ENCODE results near the gene SLC7A5. TPM values are rescaled to one million over a fixed set of nuclear protein-coding genes. Genes with fewer than 3 reads are reported as not detected.
"Not testable (repeated sequence)": the region's sequence is repeated elsewhere in the genome, so short reads cannot be mapped to it uniquely, and the experiment has no call there.

Gene SLC7A5
- total RNA-seq, 2 donors from 2014 or later = 374 to 588 TPM

DNA sequence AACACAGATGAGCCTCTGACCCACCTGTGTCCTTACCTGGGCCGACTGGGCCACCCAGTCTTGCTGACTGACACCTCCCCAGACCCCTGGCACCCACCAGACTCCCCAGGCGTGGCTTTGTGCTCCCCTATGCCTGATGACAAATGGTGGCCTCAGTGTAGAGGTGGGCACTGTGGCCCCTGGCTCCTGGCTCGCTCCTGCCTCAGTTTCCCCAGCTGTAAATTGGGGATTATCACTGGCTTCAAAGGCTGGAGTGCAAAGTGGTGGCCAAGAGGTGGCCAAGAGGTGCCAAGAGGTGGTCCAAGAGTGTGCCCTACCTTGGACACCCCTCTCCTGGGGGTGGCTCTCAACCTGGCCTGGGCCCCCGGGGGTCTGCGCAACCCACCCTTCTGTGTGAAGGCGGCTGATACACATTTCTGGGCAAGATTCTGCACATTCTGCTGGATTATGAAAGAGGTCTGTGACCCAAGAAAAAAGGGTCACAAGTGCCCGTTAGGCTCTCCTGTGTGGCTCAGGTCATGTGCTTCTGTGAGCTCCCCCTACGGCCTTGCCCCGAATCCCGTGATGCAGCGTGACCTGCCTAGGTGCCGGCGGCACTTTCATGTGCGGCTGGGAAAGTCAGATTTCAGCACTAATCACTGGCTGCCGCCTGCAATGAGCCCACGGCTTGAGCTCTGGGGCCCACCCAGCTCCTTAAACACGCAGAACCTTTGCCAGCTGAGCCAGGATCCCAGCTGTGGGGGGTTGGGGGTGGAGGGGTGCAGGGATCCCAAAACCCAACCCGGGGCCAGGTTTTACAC, 7.8 kb downstream of the SLC7A5 start:
- not testable (repeated sequence) for H3K27ac Mint-ChIP-seq; H3K27me3 ChIP-seq (ENCODE audit: control insufficient read depth, insufficient read depth, low read length, poor library complexity, severe bottlenecking); H3K27ac ChIP-seq (ENCODE audit: low read depth, low read length); DNase-seq; H3K9me3 ChIP-seq (ENCODE audit: control insufficient read depth, low read length); H3K4me3 ChIP-seq (ENCODE audit: low read length); H3K9me3 Mint-ChIP-seq; H3K4me1 ChIP-seq (ENCODE audit: control insufficient read depth, insufficient read depth, low read length); H3K4me3 Mint-ChIP-seq
- Mint-ChIP-seq H3K4me1 (peaks cover 41% of the 10 kb centered on the region), H3K36me3 (ENCODE audit: low read depth) (peaks cover 65% of the 10 kb centered on the region), H3K27me3 (ENCODE audit: insufficient read depth) (peaks cover 78% of the 10 kb centered on the region)
- Histone ChIP-seq H3K36me3 (ENCODE audit: control insufficient read depth, insufficient read depth, low read length) (peaks cover 83% of the 10 kb centered on the region), H3K9ac (ENCODE audit: extremely low read depth, low read length, poor library complexity, severe bottlenecking) (peak overlapping the region; percentile 25)
- 91 to 96% methylated on average over 10 to 18 of the region's 18 CpGs for whole genome bisulfite sequencing, 2 experiments (ENCODE audit: insufficient coverage in 1 of 2, insufficient read length in 1 of 2)

DNA sequence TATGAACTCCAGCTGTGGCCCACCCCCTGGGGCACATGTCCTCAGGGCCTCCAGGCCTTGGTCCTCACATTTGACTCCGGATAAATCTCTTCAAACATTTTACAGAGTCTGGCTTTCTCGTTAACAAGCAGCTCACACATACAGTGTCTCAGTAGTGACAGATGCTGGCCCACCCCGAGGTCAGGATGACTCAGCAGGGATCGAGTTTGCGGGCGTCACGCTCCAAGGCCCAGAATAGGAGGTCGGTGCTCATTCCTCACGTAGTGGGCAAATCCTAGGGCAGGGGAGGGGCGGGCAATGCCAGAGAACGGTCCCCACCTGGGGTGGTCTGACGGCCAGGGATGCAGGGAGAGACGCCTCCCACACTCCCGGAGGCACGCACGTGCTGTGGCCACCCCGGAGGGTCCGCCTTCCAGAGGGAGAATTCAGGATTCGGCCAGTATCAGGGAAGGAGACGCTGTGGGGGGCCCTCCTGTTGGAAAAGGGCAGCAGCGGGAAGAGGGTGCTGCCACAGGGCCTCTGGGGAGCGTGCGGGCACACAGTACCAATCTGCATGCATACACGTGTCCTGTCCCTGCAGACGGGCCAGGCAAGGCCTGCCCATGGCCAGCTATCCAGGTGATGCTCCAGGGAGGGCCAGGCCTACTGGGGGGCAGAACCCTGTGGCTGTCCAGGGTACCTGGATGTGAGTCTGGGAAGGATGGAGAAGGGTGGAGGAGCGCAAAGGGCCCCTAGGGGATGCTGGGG, 8.6 kb downstream of the SLC7A5 start:
- peak overlapping the region; percentile 45 for H3K4me3 ChIP-seq (ENCODE audit: low read length)
- no peak overlapping the region for H3K4me3 Mint-ChIP-seq
- H3K36me3 Mint-ChIP-seq (ENCODE audit: low read depth) = peaks cover 59% of the 10 kb centered on the region
- H3K27me3 ChIP-seq (ENCODE audit: control insufficient read depth, insufficient read depth, low read length, poor library complexity, severe bottlenecking) = no peaks in the 10 kb centered on the region
- H3K27ac ChIP-seq (ENCODE audit: low read depth, low read length) = peak overlapping the region; percentile 68
- H3K4me1 Mint-ChIP-seq = peaks cover 36% of the 10 kb centered on the region
- peaks cover 84% of the 10 kb centered on the region for H3K36me3 ChIP-seq (ENCODE audit: control insufficient read depth, insufficient read depth, low read length)
- H3K9me3 ChIP-seq (ENCODE audit: control insufficient read depth, low read length) = no peaks in the 10 kb centered on the region
- no peak for DNase-seq
- peaks cover 72% of the 10 kb centered on the region for H3K27me3 Mint-ChIP-seq (ENCODE audit: insufficient read depth)
- H3K9ac ChIP-seq (ENCODE audit: extremely low read depth, low read length, poor library complexity, severe bottlenecking) = peak overlapping the region; percentile 15
- H3K9me3 Mint-ChIP-seq = no peaks in the 10 kb centered on the region
- TF ChIP-seq, protein P1, sequence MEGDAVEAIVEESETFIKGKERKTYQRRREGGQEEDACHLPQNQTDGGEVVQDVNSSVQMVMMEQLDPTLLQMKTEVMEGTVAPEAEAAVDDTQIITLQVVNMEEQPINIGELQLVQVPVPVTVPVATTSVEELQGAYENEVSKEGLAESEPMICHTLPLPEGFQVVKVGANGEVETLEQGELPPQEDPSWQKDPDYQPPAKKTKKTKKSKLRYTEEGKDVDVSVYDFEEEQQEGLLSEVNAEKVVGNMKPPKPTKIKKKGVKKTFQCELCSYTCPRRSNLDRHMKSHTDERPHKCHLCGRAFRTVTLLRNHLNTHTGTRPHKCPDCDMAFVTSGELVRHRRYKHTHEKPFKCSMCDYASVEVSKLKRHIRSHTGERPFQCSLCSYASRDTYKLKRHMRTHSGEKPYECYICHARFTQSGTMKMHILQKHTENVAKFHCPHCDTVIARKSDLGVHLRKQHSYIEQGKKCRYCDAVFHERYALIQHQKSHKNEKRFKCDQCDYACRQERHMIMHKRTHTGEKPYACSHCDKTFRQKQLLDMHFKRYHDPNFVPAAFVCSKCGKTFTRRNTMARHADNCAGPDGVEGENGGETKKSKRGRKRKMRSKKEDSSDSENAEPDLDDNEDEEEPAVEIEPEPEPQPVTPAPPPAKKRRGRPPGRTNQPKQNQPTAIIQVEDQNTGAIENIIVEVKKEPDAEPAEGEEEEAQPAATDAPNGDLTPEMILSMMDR (conservative IDR thresholded peaks at IDR 0.05) = no peak
- WGBS, 2 experiments (ENCODE audit: insufficient coverage in 1 of 2, insufficient read length in 1 of 2) = 90 to 92% methylated on average over 12 to 26 of the region's 26 CpGs
- H3K4me1 ChIP-seq (ENCODE audit: control insufficient read depth, insufficient read depth, low read length) = peaks cover 15% of the 10 kb centered on the region
- peak overlapping the region; percentile 57 for H3K27ac Mint-ChIP-seq

DNA sequence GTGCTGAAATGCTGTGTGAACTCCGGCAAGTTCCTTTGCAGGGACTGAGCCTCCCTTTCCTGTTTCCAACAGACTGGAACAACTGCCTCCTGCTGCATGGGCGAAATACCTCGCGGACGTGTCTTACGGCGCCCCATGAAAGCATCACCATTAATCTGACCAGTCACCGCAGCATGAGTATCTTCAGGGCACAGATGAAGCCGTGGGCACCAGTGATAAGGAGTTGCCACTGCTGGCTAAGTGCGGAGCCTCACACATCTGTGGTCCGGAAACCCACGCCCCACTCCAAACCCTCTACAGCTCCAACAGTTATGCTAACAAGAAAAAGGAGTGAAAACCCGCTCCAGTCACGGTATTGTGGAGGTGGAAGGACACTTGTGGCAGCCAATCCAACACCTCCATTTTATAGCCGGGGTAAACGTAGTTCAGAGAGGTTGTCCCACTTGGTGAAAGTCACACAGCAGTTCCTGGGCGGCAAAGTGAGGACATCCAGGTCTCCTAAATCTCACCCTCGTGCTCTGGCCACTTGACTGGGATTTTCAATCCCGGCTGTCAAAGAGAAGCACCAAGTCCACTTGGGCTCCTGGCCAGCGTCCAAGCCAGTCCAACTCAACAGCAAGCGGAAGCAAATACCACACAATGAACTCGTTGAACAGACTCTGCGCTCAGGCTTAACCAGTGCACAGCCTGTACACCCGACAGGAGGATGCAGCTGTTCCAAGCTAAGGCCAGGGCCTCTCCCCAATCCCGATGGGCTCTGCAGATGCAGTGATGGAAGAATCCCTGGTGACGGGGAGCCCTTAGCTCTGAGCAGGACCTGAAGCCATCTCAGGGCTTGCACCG, 10.9 kb downstream of the SLC7A5 start:
- not testable (repeated sequence) for H3K9me3 Mint-ChIP-seq; DNase-seq; H3K27me3 ChIP-seq (ENCODE audit: control insufficient read depth, insufficient read depth, low read length, poor library complexity, severe bottlenecking); H3K4me3 Mint-ChIP-seq; H3K27ac ChIP-seq (ENCODE audit: low read depth, low read length); H3K9me3 ChIP-seq (ENCODE audit: control insufficient read depth, low read length); H3K4me3 ChIP-seq (ENCODE audit: low read length); H3K27ac Mint-ChIP-seq
- Histone ChIP-seq H3K9ac (ENCODE audit: extremely low read depth, low read length, poor library complexity, severe bottlenecking) (peak overlapping the region; percentile 3), H3K36me3 (ENCODE audit: control insufficient read depth, insufficient read depth, low read length) (peaks cover 91% of the 10 kb centered on the region), H3K4me1 (ENCODE audit: control insufficient read depth, insufficient read depth, low read length) (peaks cover 31% of the 10 kb centered on the region)
- H3K27me3 Mint-ChIP-seq (ENCODE audit: insufficient read depth) = peaks cover 62% of the 10 kb centered on the region
- peaks cover 55% of the 10 kb centered on the region for H3K36me3 Mint-ChIP-seq (ENCODE audit: low read depth)
- peaks cover 35% of the 10 kb centered on the region for H3K4me1 Mint-ChIP-seq
- 91% methylated on average over 19 to 27 of the region's 27 CpGs for WGBS, 2 experiments (ENCODE audit: insufficient coverage in 1 of 2, insufficient read length in 1 of 2)
